GM19023 (cell line): Measurements from ENCODE around the gene LY9.
"Not testable (repeated sequence)": the region's sequence is repeated elsewhere in the genome, so short reads cannot be mapped to it uniquely, and the experiment has no call there.

ENCODE experiments used
- ATAC-seq: cut with Tn5 transposase; IDR thresholded peaks from one replicate; pipeline ENCODE4 v1.9.1; 2021; ENCODE audit warnings: mild to moderate bottlenecking, moderate library complexity; ENCODE audit not compliant: unreplicated experiment

LY9 gene

GRCh38 chr1:160774886-160775719 is 20.9 kb upstream of the LY9 start:
- ATAC-seq = no peak

GRCh38 chr1:160776178-160776577 is 19.8 kb upstream of the LY9 start:
- ATAC-seq = peak; percentile 41

GRCh38 chr1:160777486-160778089 is 18.4 kb upstream of the LY9 start:
- no peak for ATAC-seq

GRCh38 chr1:160778976-160779375 is 17.0 kb upstream of the LY9 start:
- ATAC-seq = no peak

- ATAC-seq = no peak
Measured at GRCh38 chr1:160779626-160780397, 16.2 kb upstream of the LY9 start.

GRCh38 chr1:160780398-160780755 is 15.6 kb upstream of the LY9 start:
- ATAC-seq = no peak

- ATAC-seq = no peak
Measured at GRCh38 chr1:160781186-160781766, 14.7 kb upstream of the LY9 start.

- ATAC-seq = peak; percentile 81
Measured at GRCh38 chr1:160781914-160782689, 13.9 kb upstream of the LY9 start.

- ATAC-seq = not testable (repeated sequence)
Measured at GRCh38 chr1:160782988-160783765, 12.8 kb upstream of the LY9 start.

- ATAC-seq = peak; percentile 3
Measured at GRCh38 chr1:160789051-160789701, 6.8 kb upstream of the LY9 start.

- peak; percentile 85 for ATAC-seq
Measured at GRCh38 chr1:160789702-160790611, 6.0 kb upstream of the LY9 start.

- ATAC-seq = no peak
Measured at GRCh38 chr1:160794376-160794775, 1.6 kb upstream of the LY9 start.

GRCh38 chr1:160797271-160797709 is 1.3 kb downstream of the LY9 start:
- no peak for ATAC-seq

- no peak for ATAC-seq
Measured at GRCh38 chr1:160797861-160798273, 1.9 kb downstream of the LY9 start.

GRCh38 chr1:160798439-160798838 is 2.5 kb downstream of the LY9 start:
- ATAC-seq = no peak

GRCh38 chr1:160799641-160800040 is 3.7 kb downstream of the LY9 start:
- ATAC-seq = no peak

GRCh38 chr1:160800142-160800541 is 4.2 kb downstream of the LY9 start:
- no peak for ATAC-seq
